ENCODE data around the gene AGPAT4. TPM values are rescaled to one million over a fixed set of nuclear protein-coding genes. Genes with fewer than 3 reads are reported as not detected.

Gene AGPAT4
- total RNA-seq, 4 donors from 2014 or later = 7.2 to 20.2 (median 12.5) TPM

DNA sequence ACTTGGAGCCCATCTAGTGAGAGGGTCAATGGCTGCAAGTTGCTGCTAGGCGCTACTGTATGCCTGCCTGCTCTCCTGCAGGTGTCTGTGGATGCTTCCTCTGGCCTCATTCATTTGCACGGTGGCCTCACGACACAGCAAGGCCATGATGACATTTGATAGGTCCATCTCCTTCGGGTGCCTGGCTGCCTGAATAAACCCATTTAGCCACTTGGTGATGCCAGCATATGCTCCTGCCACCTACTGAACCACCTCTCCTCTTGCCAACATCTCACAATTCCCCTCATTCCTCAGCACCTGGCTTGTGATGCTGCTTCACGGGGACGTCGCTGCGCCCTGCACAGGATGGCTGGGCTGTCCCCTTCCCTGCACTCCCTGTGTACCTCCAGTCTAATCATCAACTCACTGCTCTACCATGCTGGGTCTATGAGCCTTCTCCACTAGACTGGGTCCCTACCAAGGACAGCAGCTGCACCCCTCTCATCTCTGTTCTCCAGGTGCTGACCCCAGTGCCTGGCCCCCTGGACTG is 51.1 kb downstream of the AGPAT4 start:
- DNase-seq (ENCODE audit: low spot score) (no peak), ATAC-seq (ENCODE audit: low FRiP score) (no peak)
- TF ChIP-seq, protein P1, sequence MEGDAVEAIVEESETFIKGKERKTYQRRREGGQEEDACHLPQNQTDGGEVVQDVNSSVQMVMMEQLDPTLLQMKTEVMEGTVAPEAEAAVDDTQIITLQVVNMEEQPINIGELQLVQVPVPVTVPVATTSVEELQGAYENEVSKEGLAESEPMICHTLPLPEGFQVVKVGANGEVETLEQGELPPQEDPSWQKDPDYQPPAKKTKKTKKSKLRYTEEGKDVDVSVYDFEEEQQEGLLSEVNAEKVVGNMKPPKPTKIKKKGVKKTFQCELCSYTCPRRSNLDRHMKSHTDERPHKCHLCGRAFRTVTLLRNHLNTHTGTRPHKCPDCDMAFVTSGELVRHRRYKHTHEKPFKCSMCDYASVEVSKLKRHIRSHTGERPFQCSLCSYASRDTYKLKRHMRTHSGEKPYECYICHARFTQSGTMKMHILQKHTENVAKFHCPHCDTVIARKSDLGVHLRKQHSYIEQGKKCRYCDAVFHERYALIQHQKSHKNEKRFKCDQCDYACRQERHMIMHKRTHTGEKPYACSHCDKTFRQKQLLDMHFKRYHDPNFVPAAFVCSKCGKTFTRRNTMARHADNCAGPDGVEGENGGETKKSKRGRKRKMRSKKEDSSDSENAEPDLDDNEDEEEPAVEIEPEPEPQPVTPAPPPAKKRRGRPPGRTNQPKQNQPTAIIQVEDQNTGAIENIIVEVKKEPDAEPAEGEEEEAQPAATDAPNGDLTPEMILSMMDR (IDR thresholded peaks at IDR 0.05) = no peak

DNA sequence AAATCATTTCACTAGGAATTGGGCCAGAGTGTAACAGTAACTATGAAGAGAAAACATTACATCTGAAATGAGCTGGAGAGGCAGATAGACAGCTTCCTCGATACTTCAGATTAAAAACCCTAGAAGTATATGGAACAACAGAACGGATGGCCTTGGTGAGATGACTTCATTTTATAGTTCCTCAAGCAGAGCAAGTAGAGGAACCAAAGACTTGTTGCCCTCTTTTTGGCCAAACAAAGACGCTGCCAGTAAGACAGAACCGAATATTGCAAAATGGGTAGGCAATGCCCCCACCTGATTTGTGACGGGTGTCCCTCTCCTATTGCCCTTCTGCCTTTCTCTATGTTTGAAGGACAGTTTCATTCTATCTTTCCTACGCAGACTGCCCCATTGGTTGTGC is 53.5 kb downstream of the AGPAT4 start:
- ATAC-seq (ENCODE audit: low FRiP score) = no peak
- no peak for DNase-seq (ENCODE audit: low spot score)
- TF ChIP-seq, protein P1 (IDR thresholded peaks at IDR 0.05) = no peak

DNA sequence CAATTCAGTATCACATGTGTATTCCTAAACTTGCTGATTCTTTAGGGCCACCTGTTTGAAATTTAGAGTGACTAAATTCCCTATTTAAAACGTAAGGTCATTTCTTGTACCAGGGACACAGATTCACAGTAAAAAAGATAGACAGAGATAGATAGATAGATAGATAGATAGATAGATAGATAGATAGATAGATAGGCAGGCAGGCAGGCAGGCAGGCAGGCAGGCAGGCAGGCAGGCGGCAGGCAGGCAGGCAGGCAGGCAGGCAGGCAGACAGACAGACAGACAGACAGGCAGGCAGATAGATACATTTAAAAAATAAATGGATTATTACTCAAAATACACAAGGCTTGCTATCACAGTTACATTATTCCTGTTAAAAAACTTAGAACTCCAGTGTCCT is 54.2 kb downstream of the AGPAT4 start:
- DNase-seq (ENCODE audit: low spot score) (no peak), ATAC-seq (ENCODE audit: low FRiP score) (no peak)
- TF ChIP-seq, protein P1 (IDR thresholded peaks at IDR 0.05) = no peak

DNA sequence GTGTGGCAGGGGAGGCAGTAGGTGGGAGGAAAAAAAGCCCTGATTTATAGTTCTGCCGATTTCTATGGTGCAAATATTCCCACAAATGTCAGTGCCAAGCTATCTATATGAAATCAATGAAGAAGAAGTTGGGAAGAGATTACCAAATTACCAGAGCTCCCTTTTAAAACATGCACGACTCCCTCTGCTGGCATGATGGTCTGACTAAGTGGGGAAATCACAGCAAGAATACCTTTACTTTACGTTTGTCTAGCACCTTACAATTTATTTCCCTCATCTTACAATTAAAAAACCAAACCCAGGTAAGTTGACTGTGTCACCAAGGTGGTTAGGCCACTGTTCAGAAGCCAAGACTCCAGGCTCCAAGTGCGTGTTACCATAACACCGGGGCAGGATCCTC is 55.6 kb downstream of the AGPAT4 start:
- DNase-seq (ENCODE audit: low spot score) = no peak
- no peak for ATAC-seq (ENCODE audit: low FRiP score)
- TF ChIP-seq, protein P1 (IDR thresholded peaks at IDR 0.05) = no peak

DNA sequence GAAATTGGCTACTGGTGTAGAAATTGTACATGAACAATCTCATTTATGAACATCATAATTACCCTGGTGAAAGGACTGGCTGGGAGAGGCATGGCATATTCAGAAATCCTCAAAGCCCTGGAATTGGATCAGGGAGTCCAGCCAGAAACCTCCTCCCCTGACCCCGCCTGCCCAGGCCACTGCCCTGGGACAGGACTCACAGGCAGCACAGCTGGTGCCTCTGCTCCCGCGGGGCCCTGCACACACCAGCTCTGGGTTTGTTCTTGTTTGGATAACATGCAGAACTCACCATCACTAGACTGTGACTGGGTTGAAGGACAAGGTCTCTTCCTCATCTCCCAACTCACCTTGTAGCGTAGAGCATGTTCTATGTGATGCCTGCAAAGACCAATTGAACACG is 56.2 kb downstream of the AGPAT4 start:
- no peak for ATAC-seq (ENCODE audit: low FRiP score)

DNA sequence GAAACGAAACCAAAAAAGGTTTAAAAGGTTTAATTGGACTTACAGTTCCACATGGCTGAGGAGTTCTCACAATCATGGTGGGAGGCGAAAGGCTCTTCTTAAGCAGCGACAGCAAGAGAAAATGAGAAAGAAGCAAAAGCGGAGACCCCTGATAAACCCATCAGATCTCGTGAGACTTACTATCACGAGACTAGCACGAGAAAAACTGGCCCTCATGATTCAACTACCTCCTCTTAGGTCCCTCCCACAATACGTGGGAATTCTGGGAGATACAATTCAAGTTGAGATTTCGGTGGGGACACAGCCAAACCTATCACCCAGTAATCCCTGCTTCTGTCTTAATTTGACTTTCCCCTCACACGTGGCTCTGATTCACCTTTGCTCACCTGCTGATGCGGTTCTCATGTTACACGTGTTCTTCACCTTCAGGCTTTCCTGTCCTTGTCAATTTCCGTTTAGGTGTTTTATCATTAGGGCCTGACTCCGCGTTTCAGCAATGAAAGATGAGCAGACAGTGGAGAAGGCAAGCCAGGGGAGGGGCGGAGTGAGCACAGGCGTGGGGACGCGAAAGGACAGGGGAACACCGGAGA is 57.1 kb downstream of the AGPAT4 start:
- ATAC-seq (ENCODE audit: low FRiP score) (no peak), DNase-seq (ENCODE audit: low spot score) (no peak)
- TF ChIP-seq, protein P1 (IDR thresholded peaks at IDR 0.05) = no peak

More for the DNA sequence above, 56.2 kb downstream of the AGPAT4 start:
- TF ChIP-seq, protein P1 (IDR thresholded peaks at IDR 0.05) = no peak
- no peak for DNase-seq (ENCODE audit: low spot score)
